ENCODE results near the gene UBE2J2. TPM values are rescaled to one million over a fixed set of nuclear protein-coding genes. Genes with fewer than 3 reads are reported as not detected.
A peak's percentile ranks its signal among the peaks of the same experiment; 100 is the strongest.

Gene UBE2J2
- total and polyA plus RNA-seq, 2 of the 13 experiments (the other 11 are each of a cell fraction or from before 2014, with no cell fraction given): 25.4 to 29.4 TPM

- TF ChIP-seq MNT (IDR thresholded peaks at IDR 0.05): no peak
- no peak for TF ChIP-seq ZNF333 (CRISPR knock-in tag; IDR thresholded peaks at IDR 0.05; ENCODE audit: borderline replicate concordance)
- TF ChIP-seq BHLHE40 (IDR thresholded peaks at IDR 0.05; ENCODE audit: low read length): 0 out of 2 replicates have a peak, but pooled peaks have one; percentile 35
- TF ChIP-seq FLYWCH1 (CRISPR knock-in tag; IDR thresholded peaks at IDR 0.05): no peak
- peak; percentile 37; the same call in 1 of the 2 replicates for TF ChIP-seq KLF11 (CRISPR knock-in tag; IDR thresholded peaks at IDR 0.05)
- TF ChIP-seq EEA1 (CRISPR knock-in tag; IDR thresholded peaks at IDR 0.05; ENCODE audit: borderline replicate concordance): 0 out of 2 replicates have a peak, but pooled peaks have one; percentile 80
- TF ChIP-seq MAZ (IDR thresholded peaks at IDR 0.05; ENCODE audit: borderline replicate concordance, low read depth, low read length): peak; percentile 36; the same call in 1 of the 2 replicates
- peak; percentile 60 for TF ChIP-seq MAZ (CRISPR knock-in tag; IDR thresholded peaks at IDR 0.05; ENCODE audit: low read depth)
- no peak for TF ChIP-seq ZNF138 (CRISPR knock-in tag; IDR thresholded peaks at IDR 0.05; ENCODE audit: low read depth)
- TF ChIP-seq ZNF101 (CRISPR knock-in tag; IDR thresholded peaks at IDR 0.05; ENCODE audit: borderline replicate concordance, low read depth): no peak
- peak; percentile 46; the same call in 1 of the 2 replicates for TF ChIP-seq KLF12 (CRISPR knock-in tag; IDR thresholded peaks at IDR 0.05; ENCODE audit: borderline replicate concordance)
- TF ChIP-seq E2F5 (CRISPR knock-in tag; conservative IDR thresholded peaks at IDR 0.05): no peak
- TF ChIP-seq ZNF160 (CRISPR knock-in tag; IDR thresholded peaks at IDR 0.05): peak; percentile 77
- TF ChIP-seq ZNF263 (CRISPR knock-in tag; IDR thresholded peaks at IDR 0.05): peak; percentile 28; the same call in 1 of the 2 replicates
- no peak for TF ChIP-seq JARID2 (CRISPR knock-in tag; IDR thresholded peaks at IDR 0.05; ENCODE audit: insufficient replicate concordance)
- no peak; the same call in 1 of the 2 replicates for TF ChIP-seq DR1 (CRISPR knock-in tag; IDR thresholded peaks at IDR 0.05)
- no peak for TF ChIP-seq IRX3 (CRISPR knock-in tag; IDR thresholded peaks at IDR 0.05; ENCODE audit: borderline replicate concordance, low read depth)
- no peak for TF ChIP-seq ADNP (CRISPR knock-in tag; IDR thresholded peaks at IDR 0.05)
- no peak; the same call in 1 of the 2 replicates for TF ChIP-seq ZNF646 (CRISPR knock-in tag; IDR thresholded peaks at IDR 0.05)
- peak; percentile 38; the same call in 1 of the 2 replicates for TF ChIP-seq ZBTB21 (CRISPR knock-in tag; IDR thresholded peaks at IDR 0.05)
- TF ChIP-seq HMG20A (CRISPR knock-in tag; IDR thresholded peaks at IDR 0.05; ENCODE audit: borderline replicate concordance): peak; percentile 76; the same call in 1 of the 2 replicates
Measured at GRCh38 chr1:1237874-1238701, 35.6 kb downstream of the UBE2J2 start (continued).

Data from HepG2 (cell line).